WTC11 (cell line): ENCODE measurements around the gene CNR2. TPM values are rescaled to one million over a fixed set of nuclear protein-coding genes. Genes with fewer than 3 reads are reported as not detected.

Source experiments
- ATAC-seq: fragments of 200-7000 bp; cut with Tn5 transposase; 2 replicates; pipeline ENCODE4 v1.10.0; 2021; ENCODE audit warnings: mild to moderate bottlenecking, moderate library complexity
- CTCF ChIA-PET: fragments of 300-600 bp; sonication (Branson Sonifier 250); formaldehyde crosslinking; loops from one replicate; lab custom pipeline; 2021; ENCODE audit warnings: antibody characterized with exemption; lab: Charles Lee
- POLR2A ChIA-PET: fragments of 350-600 bp; sonication (Branson Sonifier 250); formaldehyde crosslinking; loops from one replicate; lab custom pipeline; 2021; ENCODE audit warnings: antibody characterized with exemption; lab: Charles Lee
- DNase-seq: peaks from one replicate; pipeline ENCODE4 v3.0.0; 2021; ENCODE audit warnings: low spot score
- H3K27ac Mint-ChIP-seq: 2 replicates; pipeline ENCODE4 v1.8.0; 2021; ENCODE audit warnings: mixed read lengths
- H3K27me3 Mint-ChIP-seq: 2 replicates; pipeline ENCODE4 v1.8.0; 2021; ENCODE audit warnings: low read depth, mild to moderate bottlenecking, moderate library complexity, mixed read lengths
- H3K36me3 Mint-ChIP-seq: 2 replicates; pipeline ENCODE4 v1.8.0; 2021; ENCODE audit warnings: mixed read lengths
- H3K4me1 Mint-ChIP-seq: 2 replicates; pipeline ENCODE4 v1.8.0; 2022; ENCODE audit warnings: mixed read lengths
- H3K4me3 Mint-ChIP-seq: 2 replicates; pipeline ENCODE4 v1.8.0; 2021; ENCODE audit warnings: mild to moderate bottlenecking, moderate library complexity, mixed read lengths
- H3K9me3 Mint-ChIP-seq: 2 replicates; pipeline ENCODE4 v1.8.0; 2021; ENCODE audit warnings: mixed read lengths
- AR ChIP-seq: fragments of 250-450 bp; sonication (Bioruptor Pico); IDR thresholded peaks from 2 replicates; pipeline ENCODE4 v1.9.0; 2021; ENCODE audit warnings: mild to moderate bottlenecking
- CDX4 ChIP-seq: fragments of 250-450 bp; sonication (Bioruptor Pico); IDR thresholded peaks from 2 replicates; pipeline ENCODE4 v1.9.0; 2021; ENCODE audit warnings: moderate library complexity, mild to moderate bottlenecking, inconsistent platforms, borderline replicate concordance
- CREB1 ChIP-seq: sonication (generic); formaldehyde crosslinking; IDR thresholded peaks from 2 replicates; pipeline ENCODE4 v1.8.0; 2023; ENCODE audit warnings: mild to moderate bottlenecking, missing genetic modification reagents
- ESRRA ChIP-seq: sonication (generic); formaldehyde crosslinking; IDR thresholded peaks from 2 replicates; pipeline ENCODE4 v1.8.1; 2022; ENCODE audit warnings: mild to moderate bottlenecking, missing genetic modification reagents, borderline replicate concordance
- FOXK1 ChIP-seq: sonication (generic); formaldehyde crosslinking; IDR thresholded peaks from 2 replicates; pipeline ENCODE4 v1.8.0; 2022; ENCODE audit warnings: mild to moderate bottlenecking, moderate library complexity, missing genetic modification reagents
- JUN ChIP-seq: sonication (generic); formaldehyde crosslinking; IDR thresholded peaks from 2 replicates; pipeline ENCODE4 v1.8.0; 2023; ENCODE audit warnings: mild to moderate bottlenecking, missing genetic modification reagents
- NFYB ChIP-seq: sonication (generic); formaldehyde crosslinking; conservative IDR thresholded peaks from 2 replicates; pipeline ENCODE4 v1.8.0; 2022; ENCODE audit warnings: low read depth, missing genetic modification reagents
- PRRX2 ChIP-seq: fragments of 250-450 bp; sonication (Bioruptor Pico); IDR thresholded peaks from 2 replicates; pipeline ENCODE4 v1.8.0; 2021; ENCODE audit warnings: mild to moderate bottlenecking
- RORB ChIP-seq: fragments of 250-450 bp; sonication (Bioruptor Pico); IDR thresholded peaks from 2 replicates; pipeline ENCODE4 v1.9.0; 2021; ENCODE audit warnings: mild to moderate bottlenecking
- SMAD3 ChIP-seq: sonication (generic); formaldehyde crosslinking; IDR thresholded peaks from 2 replicates; pipeline ENCODE4 v1.8.0; 2022; ENCODE audit warnings: missing genetic modification reagents, mild to moderate bottlenecking, borderline replicate concordance
- TCF7 ChIP-seq: sonication (generic); formaldehyde crosslinking; IDR thresholded peaks from 2 replicates; pipeline ENCODE4 v1.8.0; 2022; ENCODE audit warnings: mild to moderate bottlenecking, low read depth, missing genetic modification reagents, moderate library complexity
- TEAD4 ChIP-seq: sonication (generic); formaldehyde crosslinking; IDR thresholded peaks from 2 replicates; pipeline ENCODE4 v1.8.0; 2022; ENCODE audit warnings: mild to moderate bottlenecking, missing genetic modification reagents
- TP53 ChIP-seq: sonication (generic); formaldehyde crosslinking; IDR thresholded peaks from 2 replicates; pipeline ENCODE4 v1.8.1; 2023; ENCODE audit warnings: mild to moderate bottlenecking, missing genetic modification reagents
- ZBTB21 ChIP-seq: sonication (generic); formaldehyde crosslinking; IDR thresholded peaks from 2 replicates; pipeline ENCODE4 v1.8.1; 2023; ENCODE audit warnings: mild to moderate bottlenecking, missing genetic modification reagents, borderline replicate concordance
- ZNF121 ChIP-seq: sonication (generic); formaldehyde crosslinking; IDR thresholded peaks from 2 replicates; pipeline ENCODE4 v1.8.0; 2023; ENCODE audit warnings: missing genetic modification reagents
- ZNF232 ChIP-seq: sonication (generic); formaldehyde crosslinking; IDR thresholded peaks from 2 replicates; pipeline ENCODE4 v1.8.0; 2022; ENCODE audit warnings: mild to moderate bottlenecking, missing genetic modification reagents
- ZNF396 ChIP-seq: fragments of 250-450 bp; sonication (Bioruptor Pico); IDR thresholded peaks from 2 replicates; pipeline ENCODE4 v1.8.0; 2021; ENCODE audit warnings: mild to moderate bottlenecking, moderate library complexity, borderline replicate concordance
- ZNF416 ChIP-seq: fragments of 250-450 bp; sonication (Bioruptor Pico); IDR thresholded peaks from 2 replicates; pipeline ENCODE4 v1.9.0; 2021; ENCODE audit warnings: mild to moderate bottlenecking, inconsistent platforms
- total RNA-seq: library from RNA; stranded (reverse); gene quantifications from 3 replicates; pipeline ENCODE4 v1.2.3, GENCODE V29; 2021
- TF ChIP-seq, protein P1 (sequence below): fragments of 250-450 bp; sonication (Bioruptor Pico); conservative IDR thresholded peaks from 2 replicates; pipeline ENCODE4 v1.9.0; 2021; ENCODE audit warnings: mild to moderate bottlenecking
- TF ChIP-seq, protein P2 (sequence below): sonication (generic); formaldehyde crosslinking; IDR thresholded peaks from 2 replicates; pipeline ENCODE4 v1.8.1; 2022; ENCODE audit warnings: low read depth, mild to moderate bottlenecking, moderate library complexity, missing genetic modification reagents, borderline replicate concordance
- TF ChIP-seq, protein P3 (sequence below): sonication (generic); formaldehyde crosslinking; IDR thresholded peaks from 2 replicates; pipeline ENCODE4 v1.8.0; 2023; ENCODE audit warnings: missing genetic modification reagents
- TF ChIP-seq, protein P4 (sequence below): sonication (generic); formaldehyde crosslinking; IDR thresholded peaks from 2 replicates; pipeline ENCODE4 v1.8.1; 2022; ENCODE audit warnings: missing genetic modification reagents, borderline replicate concordance

The CNR2 gene
- total RNA-seq, 1 experiment from 2014 or later: not detected

- no peak for TF ChIP-seq SMAD3 (CRISPR knock-in tag)
These were observed 14.1 kb downstream of the CNR2 start (continued) for GRCh38 chr1:23899070-23899469.

- ATAC-seq (no peak), DNase-seq (no peak)
- Mint-ChIP-seq H3K27ac (no peak overlapping the region), H3K4me3 (no peak overlapping the region), H3K9me3 (no peaks in the 10 kb centered on the region), H3K27me3 (peaks cover 20% of the 10 kb centered on the region), H3K36me3 (no peaks in the 10 kb centered on the region), H3K4me1 (peaks cover 12% of the 10 kb centered on the region)
- CTCF ChIA-PET: interaction anchor here (1.4 to 1.7 kb wide), 2 partner anchors 19 to 86 kb away, joined by 5 to 6 read pairs; no protein-coding TSS in a partner anchor
- TF ChIP-seq, protein P1, sequence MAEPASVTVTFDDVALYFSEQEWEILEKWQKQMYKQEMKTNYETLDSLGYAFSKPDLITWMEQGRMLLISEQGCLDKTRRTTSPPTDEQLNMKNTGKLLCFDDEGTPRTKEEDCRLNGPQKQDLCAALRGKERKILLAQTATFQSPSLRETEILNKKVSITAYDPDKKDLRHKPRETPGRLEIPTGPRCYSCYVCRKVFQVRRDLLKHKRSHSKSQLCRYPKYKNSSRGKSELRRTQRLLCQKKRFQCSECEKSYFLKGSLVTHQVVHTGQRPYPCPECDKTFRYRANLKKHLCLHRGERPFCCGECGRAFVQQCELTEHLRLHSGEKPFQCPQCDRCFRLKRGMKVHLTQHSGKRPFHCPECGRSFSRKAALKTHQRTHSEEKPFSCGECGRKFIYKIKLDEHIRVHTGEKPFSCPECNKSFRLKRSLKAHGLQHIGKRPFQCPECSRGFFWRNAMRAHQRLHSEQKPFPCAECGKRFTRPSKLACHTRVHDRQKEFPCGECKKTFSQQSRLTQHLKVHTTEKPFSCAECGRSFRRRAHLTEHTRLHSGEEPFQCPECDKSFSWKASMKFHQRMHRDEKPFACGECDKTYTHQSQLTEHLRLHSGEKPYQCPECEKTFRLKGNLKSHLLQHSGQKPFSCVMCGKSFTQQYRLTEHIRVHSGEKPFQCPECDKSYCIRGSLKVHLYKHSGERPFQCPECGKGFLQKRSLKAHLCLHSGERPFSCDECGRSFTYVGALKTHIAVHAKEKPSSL: no peak
- no peak for TF ChIP-seq ESRRA (CRISPR knock-in tag)
- TF ChIP-seq FOXK1 (CRISPR knock-in tag): no peak
- TF ChIP-seq CDX4 (CRISPR knock-in tag): no peak
- TF ChIP-seq, protein P2, sequence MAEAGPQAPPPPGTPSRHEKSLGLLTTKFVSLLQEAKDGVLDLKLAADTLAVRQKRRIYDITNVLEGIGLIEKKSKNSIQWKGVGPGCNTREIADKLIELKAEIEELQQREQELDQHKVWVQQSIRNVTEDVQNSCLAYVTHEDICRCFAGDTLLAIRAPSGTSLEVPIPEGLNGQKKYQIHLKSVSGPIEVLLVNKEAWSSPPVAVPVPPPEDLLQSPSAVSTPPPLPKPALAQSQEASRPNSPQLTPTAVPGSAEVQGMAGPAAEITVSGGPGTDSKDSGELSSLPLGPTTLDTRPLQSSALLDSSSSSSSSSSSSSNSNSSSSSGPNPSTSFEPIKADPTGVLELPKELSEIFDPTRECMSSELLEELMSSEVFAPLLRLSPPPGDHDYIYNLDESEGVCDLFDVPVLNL (CRISPR knock-in tag): no peak
- TF ChIP-seq ZNF232 (CRISPR knock-in tag): no peak
- no peak for TF ChIP-seq JUN
- TF ChIP-seq NFYB (CRISPR knock-in tag): no peak
- no peak for TF ChIP-seq PRRX2 (CRISPR knock-in tag)
- POLR2A ChIA-PET: no interaction called here
These were observed 16.1 kb downstream of the CNR2 start for GRCh38 chr1:23897083-23897482.

DNA sequence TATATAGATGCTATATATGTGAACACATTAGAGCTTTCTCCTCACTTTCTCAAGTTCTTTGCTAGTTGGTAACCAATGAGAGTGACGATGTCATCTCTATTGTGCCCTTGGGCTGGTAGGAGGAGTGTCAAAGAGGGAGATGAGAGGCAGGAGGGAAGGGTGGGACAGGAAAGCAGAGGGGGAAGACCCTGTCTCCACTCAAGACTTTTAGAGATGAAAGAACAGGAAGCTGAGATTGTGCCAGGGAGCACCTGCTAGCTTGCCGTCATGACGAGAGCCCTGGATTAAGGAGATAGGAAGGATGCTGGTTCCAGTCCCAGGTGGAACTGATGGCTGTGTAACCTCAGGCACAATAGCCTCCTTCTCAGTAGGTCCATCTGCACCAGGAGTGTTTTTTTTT lies 16.7 kb downstream of the CNR2 start:
- TF ChIP-seq TCF7 (CRISPR knock-in tag) (no peak), TEAD4 (no peak), AR (CRISPR knock-in tag) (no peak), FOXK1 (CRISPR knock-in tag) (no peak), ZNF416 (CRISPR knock-in tag) (no peak), TP53 (CRISPR knock-in tag) (no peak), RORB (CRISPR knock-in tag) (no peak), ZNF121 (no peak), CDX4 (CRISPR knock-in tag) (no peak), CREB1 (CRISPR knock-in tag) (no peak), ZBTB21 (no peak), ZNF396 (CRISPR knock-in tag) (no peak)
- TF ChIP-seq, protein P3, sequence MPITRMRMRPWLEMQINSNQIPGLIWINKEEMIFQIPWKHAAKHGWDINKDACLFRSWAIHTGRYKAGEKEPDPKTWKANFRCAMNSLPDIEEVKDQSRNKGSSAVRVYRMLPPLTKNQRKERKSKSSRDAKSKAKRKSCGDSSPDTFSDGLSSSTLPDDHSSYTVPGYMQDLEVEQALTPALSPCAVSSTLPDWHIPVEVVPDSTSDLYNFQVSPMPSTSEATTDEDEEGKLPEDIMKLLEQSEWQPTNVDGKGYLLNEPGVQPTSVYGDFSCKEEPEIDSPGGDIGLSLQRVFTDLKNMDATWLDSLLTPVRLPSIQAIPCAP: no peak
- TF ChIP-seq, protein P2 (CRISPR knock-in tag): no peak
- TF ChIP-seq, protein P4, sequence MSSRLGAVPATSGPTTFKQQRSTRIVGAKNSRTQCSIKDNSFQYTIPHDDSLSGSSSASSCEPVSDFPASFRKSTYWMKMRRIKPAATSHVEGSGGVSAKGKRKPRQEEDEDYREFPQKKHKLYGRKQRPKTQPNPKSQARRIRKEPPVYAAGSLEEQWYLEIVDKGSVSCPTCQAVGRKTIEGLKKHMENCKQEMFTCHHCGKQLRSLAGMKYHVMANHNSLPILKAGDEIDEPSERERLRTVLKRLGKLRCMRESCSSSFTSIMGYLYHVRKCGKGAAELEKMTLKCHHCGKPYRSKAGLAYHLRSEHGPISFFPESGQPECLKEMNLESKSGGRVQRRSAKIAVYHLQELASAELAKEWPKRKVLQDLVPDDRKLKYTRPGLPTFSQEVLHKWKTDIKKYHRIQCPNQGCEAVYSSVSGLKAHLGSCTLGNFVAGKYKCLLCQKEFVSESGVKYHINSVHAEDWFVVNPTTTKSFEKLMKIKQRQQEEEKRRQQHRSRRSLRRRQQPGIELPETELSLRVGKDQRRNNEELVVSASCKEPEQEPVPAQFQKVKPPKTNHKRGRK: no peak
- no peak for DNase-seq
- peaks cover 12% of the 10 kb centered on the region for H3K4me1 Mint-ChIP-seq
- H3K4me3 Mint-ChIP-seq: no peak overlapping the region
- no peak for ATAC-seq
- H3K27me3 Mint-ChIP-seq: peaks cover 14% of the 10 kb centered on the region
- no peak overlapping the region for H3K27ac Mint-ChIP-seq
- CTCF ChIA-PET: interaction anchor here (1.4 to 1.7 kb wide), 2 partner anchors 19 to 86 kb away, joined by 5 to 6 read pairs; no protein-coding TSS in a partner anchor
- H3K9me3 Mint-ChIP-seq: no peaks in the 10 kb centered on the region
- no peaks in the 10 kb centered on the region for H3K36me3 Mint-ChIP-seq
- POLR2A ChIA-PET: no interaction called here
